ENCODE data around the gene SEMA5B.

SEMA5B gene

DNA sequence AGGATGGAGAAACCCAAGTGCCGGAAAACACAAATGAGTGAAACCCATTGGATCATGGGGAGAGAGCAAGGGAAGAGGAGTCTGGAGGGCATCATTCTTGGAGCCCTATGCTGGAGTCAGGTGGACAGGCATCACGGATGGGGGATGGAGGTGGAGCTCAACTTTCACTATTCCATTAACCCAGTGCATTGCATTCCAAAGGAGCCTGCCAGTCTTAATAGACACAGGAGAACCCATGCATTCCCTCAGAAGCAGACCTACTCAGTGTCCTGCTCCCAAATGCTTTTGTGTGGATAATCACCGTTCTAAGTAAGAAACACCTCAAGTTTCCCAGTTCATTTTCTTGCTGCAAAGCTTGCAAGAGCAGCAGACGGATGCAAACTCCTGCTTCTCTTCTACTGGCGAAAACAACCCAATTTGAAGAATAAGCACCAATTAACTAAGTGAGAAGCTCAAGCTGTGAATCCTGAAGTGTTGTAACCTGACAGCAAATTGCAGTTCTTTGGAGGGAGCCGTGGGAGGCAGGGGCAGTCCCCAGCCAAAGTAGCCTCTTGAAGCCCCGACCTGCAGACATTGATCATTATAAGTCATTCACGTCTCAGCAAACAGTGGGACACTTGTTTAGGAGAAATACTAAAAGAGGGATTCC lies 25.3 kb downstream of the SEMA5B start:
- TF ChIP-seq, protein P1, sequence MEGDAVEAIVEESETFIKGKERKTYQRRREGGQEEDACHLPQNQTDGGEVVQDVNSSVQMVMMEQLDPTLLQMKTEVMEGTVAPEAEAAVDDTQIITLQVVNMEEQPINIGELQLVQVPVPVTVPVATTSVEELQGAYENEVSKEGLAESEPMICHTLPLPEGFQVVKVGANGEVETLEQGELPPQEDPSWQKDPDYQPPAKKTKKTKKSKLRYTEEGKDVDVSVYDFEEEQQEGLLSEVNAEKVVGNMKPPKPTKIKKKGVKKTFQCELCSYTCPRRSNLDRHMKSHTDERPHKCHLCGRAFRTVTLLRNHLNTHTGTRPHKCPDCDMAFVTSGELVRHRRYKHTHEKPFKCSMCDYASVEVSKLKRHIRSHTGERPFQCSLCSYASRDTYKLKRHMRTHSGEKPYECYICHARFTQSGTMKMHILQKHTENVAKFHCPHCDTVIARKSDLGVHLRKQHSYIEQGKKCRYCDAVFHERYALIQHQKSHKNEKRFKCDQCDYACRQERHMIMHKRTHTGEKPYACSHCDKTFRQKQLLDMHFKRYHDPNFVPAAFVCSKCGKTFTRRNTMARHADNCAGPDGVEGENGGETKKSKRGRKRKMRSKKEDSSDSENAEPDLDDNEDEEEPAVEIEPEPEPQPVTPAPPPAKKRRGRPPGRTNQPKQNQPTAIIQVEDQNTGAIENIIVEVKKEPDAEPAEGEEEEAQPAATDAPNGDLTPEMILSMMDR (IDR thresholded peaks at IDR 0.05; ENCODE audit: low read depth, low read length, missing control alignments) = no peak
- no peak overlapping the region for H3K4me3 ChIP-seq (replicated peaks; ENCODE audit: low read depth, low read length)
- no peak for DNase-seq (ENCODE audit: extremely low read depth, low read depth)

DNA sequence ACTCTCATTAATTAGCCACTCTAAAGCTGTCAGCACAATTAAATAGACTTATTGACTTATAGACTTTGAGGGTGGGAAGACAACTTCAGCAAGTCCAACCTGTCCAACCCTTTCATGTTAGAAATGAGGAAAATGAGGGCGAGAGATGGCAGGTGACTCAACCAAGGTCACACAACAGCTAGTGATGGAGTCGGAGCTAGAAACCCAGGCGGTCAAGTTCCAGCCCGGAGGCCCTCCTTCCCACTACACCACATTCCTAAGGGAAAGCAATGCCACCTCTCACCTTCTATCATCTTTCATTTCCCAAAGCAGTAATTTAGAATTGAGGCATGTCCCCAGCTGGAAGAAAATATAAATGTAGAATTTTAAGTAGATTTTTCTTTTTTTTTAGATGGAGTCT lies 28.7 kb downstream of the SEMA5B start:
- H3K4me3 ChIP-seq (replicated peaks; ENCODE audit: low read depth, low read length) = no peak overlapping the region
- no peak for DNase-seq (ENCODE audit: extremely low read depth, low read depth)
- TF ChIP-seq, protein P1 (IDR thresholded peaks at IDR 0.05; ENCODE audit: low read depth, low read length, missing control alignments) = no peak

DNA sequence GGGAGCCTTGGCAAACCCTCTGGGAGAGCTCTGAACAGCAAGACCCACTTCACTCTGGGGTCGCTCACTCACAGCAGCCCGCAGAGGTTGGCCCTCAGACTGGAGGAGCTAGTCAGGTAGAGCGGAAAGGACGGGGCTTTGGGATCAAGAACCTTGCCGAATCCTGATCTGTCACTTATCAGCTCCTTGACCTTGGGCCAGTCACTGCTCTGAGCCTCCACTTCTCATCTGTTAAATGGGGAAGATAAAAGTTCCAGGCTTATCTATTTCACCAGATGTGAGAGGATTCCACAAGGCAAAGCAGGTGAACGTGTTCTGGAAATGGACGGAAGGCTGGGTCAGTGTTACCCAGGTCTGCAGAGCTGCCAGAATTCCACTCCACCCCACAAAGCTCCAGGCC lies 29.4 kb downstream of the SEMA5B start:
- DNase-seq (ENCODE audit: extremely low read depth, low read depth) = no peak
- TF ChIP-seq, protein P1 (IDR thresholded peaks at IDR 0.05; ENCODE audit: low read depth, low read length, missing control alignments) = no peak
- H3K4me3 ChIP-seq (replicated peaks; ENCODE audit: low read depth, low read length) = no peak overlapping the region

DNA sequence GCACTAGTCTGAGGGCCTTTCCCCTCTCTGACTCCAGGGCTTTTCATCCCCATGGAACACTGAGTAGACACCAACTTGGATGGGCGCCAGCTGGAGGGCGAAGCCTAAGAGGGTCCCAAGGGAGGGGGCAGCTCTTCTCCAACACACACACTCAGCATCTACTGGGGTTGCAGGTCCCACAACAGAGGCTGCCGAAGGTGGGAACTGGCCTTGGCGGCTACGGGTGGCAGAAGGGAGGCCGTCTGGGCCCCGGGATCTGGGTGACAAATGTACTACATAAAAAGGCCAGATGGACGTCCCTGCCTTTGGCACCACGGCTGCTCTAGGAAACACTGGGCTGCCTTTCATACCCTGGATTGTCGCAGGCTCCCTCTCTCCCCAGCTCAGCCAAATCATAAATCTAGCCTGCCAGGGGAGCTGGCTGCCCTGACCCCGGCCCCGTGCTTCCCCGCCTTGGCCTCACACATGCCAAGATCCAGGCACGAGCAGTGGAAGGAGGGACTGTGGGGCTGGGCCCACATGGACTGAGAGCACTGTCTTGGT lies 31.5 kb downstream of the SEMA5B start:
- TF ChIP-seq, protein P1 (IDR thresholded peaks at IDR 0.05; ENCODE audit: low read depth, low read length, missing control alignments) = no peak
- H3K4me3 ChIP-seq (replicated peaks; ENCODE audit: low read depth, low read length) = no peak overlapping the region
- DNase-seq (ENCODE audit: extremely low read depth, low read depth) = no peak

DNA sequence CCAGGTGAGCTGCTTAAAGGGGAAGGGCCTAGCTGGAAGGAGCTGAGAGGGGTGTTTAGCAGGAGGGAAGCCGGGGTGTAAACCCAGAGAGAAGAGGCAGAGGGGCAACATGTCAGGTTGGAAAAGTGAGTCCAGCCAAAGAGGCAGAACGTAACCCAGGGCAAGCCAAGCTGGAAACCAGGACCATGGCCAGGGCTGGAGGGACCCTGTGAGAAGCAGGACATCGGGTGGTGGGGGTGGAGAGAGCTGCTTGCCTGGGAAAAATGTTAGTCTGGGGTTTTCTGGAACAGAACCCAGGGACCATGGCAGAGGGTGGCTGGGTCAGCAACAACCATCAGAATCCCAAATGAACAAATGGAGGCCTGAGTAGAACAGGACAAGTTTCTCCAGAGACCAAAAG lies 32.6 kb downstream of the SEMA5B start:
- no peak for DNase-seq (ENCODE audit: extremely low read depth, low read depth)
- TF ChIP-seq, protein P1 (IDR thresholded peaks at IDR 0.05; ENCODE audit: low read depth, low read length, missing control alignments) = no peak
- no peak overlapping the region for H3K4me3 ChIP-seq (replicated peaks; ENCODE audit: low read depth, low read length)

DNA sequence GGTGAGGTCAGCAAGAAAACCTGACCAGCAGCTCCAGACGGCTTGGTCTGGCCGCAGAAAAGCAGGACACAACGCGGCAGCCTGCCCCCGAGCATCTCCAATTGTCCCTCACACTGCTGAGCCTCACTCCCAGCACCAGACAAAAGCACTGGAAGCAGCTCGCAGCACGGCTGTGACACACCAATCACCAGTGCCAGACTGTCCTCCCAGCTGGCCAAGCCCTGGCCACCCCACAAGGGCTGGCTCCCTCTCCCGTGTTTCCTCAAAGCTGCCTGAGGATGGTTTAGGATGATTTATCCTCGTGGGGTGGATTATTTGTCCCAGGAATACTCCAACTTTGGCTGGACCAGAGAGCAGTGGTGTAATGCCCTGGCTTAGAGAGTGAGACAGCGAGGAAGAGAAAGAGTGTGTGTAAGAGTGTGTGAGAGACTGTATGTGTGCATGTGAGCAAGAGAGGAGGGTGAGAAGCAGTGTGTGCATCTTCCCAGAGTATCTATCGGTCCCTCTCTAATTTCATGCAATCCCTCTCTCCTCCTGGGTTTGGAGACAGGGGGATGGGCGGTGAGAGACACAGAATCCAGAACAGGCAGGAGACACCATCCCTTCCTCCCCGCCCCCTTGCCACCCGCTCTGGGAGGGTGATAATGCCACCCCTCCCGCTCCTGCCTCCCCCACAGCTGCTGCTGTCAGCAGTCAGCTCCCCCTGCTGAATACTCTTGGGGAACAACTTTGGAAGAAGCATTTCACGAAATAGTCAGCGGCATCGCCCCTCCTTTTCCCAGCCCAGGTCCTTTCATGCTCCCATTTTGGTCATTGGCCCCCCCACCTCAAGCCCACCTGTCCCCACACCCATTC lies 34.2 kb downstream of the SEMA5B start:
- no peak overlapping the region for H3K4me3 ChIP-seq (replicated peaks; ENCODE audit: low read depth, low read length)
- TF ChIP-seq, protein P1 (IDR thresholded peaks at IDR 0.05; ENCODE audit: low read depth, low read length, missing control alignments) = no peak
- DNase-seq (ENCODE audit: extremely low read depth, low read depth) = no peak

Measured in HFF-Myc (cell line).